Superior temporal gyrus (tissue), 1 donor: ENCODE data around the gene CISTR.
"Not testable (repeated sequence)": the region's sequence is repeated elsewhere in the genome, so short reads cannot be mapped to it uniquely, and the experiment has no call there.

Experiments
- DNase-seq: peaks from one replicate; pipeline ENCODE4 v3.0.0-alpha.2; 2016; ENCODE audit errors: extremely low spot score

The CISTR gene

DNA sequence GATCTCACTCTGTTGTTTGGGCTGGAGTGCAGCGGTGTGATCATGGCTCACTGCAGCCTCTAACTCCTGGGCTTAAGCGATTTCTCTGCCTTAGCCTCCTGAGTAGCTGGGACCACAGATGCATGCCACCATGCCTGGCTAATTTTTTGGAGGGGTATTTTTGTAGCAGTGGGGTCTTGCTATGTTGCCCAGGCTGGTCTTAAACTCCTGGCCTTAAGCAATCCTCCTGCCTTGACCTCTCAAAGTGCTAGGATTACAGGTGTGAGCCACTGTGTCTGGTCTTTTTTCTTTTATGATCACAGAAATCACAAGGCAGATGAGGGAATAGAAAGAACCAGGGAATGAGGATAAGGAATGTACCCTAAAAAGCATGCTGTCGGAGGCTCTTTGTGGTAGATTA lies 11.0 kb upstream of the CISTR start:
- not testable (repeated sequence) for DNase-seq

DNA sequence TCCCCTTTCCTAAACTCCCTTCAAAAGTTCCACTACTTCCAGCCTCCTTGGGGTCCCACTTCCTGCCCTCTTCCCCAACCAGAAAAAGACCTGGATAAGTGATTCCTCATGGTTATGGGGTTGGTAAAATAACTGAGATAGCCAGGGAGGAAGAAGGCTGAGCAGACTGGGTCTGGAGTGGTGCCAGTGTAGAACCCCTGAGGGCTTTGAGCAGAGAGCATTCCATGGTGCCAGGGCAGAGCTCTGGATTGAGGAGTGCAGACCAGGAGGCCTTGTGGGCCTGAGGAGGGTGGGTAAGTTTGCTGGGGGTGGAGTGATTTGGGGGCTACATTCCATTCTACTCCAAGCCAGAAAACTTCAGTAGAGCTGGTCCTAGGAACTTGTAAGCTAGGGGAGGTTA lies 9.5 kb upstream of the CISTR start:
- no peak for DNase-seq

DNA sequence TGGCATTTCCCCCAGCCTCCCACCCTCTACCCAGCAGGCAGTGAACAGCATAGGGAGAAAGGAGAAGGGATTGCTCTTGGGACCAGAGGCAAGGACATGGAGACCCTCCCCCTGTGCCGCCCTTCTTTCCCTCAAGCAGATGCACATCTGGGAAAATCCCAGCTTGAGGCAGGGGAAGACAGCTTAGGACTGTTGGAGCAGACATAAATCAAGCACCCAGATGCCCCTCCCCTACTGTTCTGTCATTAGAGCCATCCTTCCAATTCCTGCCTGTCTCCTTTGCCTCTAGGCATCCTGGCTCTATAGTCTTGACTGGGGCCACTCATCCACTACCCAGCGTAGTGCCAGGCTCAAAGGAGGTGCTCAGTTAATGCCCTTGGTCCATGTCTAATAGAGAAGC lies 7.5 kb upstream of the CISTR start:
- no peak for DNase-seq

DNA sequence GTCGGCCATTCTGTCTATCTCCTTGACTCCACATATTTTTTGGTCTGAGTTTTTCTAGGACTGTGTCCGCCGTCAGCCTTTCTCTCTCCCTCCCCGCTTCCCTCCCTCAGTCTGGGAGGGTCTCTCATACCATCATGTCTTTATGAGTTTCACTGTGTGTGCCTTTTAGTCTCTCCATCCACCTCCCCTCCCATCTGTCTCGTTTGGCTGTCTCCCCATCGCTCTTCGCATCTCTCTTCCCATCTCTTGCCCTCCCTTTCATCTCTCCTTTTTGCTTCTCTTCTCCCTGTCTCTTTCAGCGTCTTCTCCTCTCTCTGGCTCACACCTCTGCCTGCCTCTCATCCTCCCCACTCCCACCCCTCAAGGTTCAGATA lies 6.9 kb upstream of the CISTR start:
- DNase-seq: no peak

DNA sequence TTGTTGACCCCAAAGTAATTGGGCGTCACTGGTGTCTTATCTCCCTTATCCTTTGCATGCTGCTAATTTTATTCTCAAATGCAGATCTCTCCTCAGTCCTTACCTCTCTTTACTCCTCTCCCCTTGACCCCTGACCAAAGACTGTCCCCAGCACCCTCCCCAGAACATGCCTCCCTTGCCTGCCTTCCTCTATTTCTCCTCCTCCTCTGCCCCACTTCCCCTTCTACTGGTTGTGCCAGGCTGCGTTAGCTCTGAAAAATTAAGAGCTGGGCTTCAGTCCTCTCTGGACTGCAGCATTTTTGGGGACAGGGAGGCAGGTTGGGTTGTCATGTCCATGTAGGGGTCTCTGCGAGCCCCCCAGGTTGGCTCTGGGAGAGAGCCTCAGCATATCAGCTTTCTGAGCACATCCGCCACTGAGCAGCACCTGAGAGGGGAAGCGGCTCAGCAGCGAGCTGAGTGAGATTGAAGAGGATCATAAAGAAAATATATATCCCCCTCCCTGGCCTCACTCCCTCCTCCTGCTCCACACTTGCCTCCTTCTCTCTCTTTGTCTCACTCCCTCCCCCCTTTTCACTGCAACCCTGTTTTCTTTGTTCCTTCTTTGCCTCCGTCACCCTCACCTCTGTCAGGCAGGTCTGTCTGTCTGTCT lies 6.4 kb upstream of the CISTR start:
- no peak for DNase-seq

DNA sequence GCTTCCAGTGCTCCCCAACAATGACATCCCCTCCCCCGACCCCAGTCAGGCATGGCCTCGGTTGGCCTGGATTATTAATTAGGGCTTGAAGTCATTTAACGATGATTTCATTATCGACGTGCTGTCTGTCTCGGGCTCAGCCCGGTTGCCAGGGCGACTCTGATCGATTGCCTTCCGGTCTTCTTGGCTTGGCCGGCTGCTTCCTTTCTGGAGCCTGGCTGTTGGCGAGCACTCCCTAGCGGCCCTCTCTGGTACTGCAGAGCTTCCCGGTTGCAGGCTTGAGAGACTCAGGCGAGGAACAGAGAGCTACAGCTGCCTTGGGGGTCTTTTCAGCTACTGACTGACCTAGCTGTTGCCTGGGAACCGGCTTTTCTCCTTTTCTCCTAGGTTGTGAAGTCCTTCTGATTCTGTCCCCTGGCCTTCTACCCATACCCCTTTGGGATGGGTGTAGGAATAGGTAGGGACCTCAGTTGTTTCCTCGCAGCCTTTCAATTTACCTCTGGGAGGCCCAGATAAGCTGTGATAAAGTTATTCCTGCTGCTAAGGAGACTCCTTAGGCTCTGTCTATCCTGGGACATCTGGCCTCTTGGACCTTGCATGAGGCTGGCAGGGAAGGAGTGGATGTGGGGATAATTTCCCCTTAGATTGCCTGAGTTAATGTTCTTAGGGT lies 5.5 kb upstream of the CISTR start:
- DNase-seq: peak; percentile 84

DNA sequence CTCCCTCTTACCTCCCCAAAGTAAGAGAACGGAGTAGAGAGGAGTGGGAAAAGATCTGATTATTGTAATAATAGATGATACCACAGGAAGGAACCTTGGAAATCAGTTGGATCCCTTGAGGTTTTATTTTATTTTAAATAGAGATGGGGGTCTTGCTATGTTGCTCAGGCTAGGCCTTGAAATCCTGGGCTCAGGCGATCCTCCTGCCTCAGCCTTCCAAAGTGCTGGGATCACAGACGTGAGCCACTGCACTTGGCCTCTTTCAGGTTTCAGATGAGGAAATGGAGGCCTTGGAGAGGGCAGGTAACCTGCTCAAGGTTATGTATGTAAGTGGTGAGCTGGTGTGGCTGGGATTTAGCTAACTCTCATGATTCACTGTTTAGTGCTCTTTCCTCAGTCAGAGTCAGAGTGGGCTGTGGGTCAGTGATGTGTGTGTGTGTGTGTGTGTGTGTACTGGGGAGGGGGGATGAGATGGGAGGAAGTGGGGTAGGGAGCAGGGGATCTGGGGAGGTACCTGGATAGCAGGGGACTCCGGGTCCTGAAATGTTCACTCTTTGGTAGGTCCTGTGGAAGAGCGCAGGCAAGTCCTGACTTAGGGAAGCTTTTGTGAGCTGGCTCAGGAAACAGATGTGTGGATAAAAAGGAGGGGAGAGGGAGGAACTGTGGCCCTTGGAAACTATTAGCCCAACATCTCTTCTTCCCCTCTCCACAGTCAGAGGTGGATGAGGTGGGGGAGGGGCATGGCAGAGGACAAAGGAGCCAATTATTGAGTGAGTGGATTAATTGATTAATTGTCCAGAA lies 4.7 kb upstream of the CISTR start:
- no peak for DNase-seq

DNA sequence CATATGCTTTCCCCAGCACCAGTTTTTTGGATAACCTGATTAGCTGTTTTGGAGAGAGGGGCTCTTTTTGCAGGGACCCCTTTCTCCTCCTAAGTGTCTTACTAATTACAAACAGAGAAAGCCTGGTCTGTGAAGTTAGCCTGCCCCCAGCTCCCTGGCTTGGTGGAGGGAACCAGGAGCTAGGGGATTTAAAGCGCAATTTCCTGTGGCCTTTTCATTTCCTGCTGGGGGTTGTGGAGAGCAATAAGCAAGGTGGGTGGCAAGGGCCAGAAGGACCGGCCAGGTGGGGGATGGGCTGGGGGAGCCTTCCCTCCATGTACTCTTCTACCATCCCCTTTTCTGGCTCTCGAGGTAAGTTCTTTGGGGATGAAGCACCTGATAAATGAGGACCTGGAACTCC lies 4.1 kb upstream of the CISTR start:
- DNase-seq: no peak

DNA sequence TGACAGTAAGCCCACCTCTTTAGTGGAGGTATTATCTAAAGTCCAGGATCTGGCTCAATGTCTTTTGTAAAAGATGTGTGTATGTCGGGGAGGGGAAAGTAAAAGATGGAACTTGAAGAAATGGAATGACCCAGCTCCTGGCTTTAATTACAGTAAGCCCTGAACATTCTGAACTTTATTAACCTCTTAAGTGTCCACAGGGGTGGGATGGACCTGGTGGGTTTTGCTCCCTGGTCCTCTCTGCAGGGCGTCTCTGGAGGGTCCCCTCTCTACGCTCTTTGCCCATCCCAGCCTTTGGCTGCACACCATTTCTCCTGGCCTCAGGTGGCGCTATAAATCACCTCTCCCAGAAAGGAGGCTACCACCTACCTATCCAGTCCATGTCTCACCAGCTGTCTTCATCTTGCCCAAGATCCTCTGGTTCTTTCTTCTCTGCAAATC lies 3.7 kb upstream of the CISTR start:
- DNase-seq: no peak

DNA sequence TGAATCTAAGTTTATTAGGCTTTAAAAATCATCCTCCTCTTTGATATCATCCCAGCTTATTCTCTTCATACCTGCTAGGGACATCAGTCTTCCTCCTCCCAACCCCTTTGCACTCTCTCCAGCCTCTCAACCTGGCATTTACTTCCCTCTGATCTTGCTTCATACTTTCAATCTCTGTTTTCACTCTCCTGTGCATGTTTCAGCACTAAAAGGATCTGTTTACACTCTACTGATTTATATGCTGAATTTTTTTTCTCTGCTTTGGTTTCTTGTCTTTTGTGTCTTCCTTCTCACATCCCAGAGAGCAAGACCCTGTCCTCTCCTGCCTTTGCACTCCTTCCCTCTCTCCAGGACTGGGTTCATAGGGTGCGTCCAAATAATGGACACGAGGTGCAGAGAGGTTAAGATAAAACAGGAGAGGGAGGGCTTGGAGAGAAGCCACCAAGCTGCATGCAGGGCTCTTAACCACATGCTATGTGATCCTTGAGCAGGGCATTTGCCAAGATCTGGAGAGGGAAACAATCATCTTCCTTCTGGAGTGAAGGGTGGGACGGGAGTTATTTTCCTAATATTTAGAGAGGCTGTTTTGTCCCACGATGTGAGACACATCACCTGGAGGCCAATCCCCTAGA lies 3.0 kb upstream of the CISTR start:
- no peak for DNase-seq

DNA sequence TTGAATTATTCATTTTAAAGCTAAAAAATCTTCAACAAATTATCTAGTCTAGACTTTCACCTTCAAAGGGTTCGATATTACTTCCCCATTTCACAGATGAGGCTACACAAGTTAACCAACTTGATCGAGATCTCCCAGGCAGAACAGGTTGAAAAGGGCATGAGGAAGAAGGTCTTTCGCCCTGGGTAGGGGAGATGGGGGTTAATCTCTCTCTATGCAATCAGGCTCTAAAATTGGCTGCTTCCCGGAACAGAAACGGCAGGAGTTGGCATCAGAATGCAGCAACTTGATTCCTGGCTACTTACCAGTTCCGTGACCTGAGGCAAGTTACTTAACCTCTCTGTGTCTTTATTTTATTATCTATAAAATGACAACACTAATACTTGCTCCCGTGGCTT lies 2.4 kb upstream of the CISTR start:
- no peak for DNase-seq

DNA sequence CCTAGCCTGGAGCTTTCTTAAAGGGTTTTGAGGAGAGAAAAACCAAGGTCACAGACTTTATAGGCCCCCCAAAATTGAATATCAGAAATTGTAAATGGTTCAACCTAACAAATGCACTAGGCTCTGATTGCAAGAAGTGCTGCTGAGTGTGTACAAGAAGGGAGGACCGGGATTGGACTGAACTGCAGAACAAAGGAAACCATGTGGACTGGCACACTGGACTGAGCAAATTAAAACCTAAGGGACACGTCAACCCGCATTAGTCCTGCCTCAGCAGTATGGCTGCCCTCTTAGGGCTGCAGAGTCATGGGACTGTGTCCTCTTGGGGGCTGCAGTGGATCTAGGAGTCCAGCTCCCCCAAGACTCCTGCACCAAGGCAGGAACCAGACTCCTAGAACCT lies 842 bp upstream of the CISTR start:
- DNase-seq: no peak

DNA sequence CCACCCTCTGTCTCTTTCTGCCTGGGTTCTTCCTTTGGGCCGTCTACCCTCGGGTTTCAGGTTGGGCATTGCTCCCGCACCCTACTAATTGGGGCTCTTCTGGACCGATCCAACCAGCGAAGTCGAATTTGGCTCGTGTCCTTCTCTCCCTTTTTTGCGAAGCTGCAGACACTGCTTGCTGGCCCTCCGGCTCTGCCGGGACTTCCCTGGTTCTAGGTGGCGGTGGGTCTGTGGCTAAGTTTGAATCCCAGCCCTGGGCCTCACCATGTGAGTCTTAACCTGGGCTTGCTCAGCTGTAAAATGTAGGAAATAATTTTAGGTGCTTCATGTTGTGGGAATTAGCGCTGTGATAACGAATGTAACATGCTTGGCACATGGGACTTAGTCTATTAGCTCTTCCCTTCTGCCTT lies 418 bp upstream of the CISTR start:
- DNase-seq: no peak

DNA sequence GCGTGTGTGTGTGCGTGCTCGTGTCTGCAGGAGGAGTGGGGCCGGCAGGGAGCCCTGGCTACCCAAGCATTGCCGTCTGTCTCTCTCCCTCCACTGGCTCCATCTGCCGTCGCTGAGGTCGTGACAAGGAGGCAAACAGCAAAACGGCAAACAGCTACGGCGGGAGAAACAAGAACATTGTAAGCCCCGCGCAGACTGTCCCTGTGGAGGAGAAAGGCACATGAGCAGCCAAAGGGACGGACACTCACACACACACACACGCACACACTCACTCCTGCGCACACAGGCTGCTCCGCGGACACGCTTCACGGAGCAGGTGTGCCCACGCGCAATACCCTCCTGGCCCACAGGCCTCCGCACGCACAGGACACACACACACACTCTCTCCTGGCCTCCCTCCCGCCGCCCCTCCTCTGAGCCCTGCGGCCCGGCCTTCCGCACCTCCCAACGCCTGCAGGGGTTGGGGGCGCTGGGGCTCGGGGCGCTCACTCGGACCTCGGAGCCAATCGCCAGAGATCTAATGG lies 905 bp downstream of the CISTR start:
- DNase-seq: no peak

DNA sequence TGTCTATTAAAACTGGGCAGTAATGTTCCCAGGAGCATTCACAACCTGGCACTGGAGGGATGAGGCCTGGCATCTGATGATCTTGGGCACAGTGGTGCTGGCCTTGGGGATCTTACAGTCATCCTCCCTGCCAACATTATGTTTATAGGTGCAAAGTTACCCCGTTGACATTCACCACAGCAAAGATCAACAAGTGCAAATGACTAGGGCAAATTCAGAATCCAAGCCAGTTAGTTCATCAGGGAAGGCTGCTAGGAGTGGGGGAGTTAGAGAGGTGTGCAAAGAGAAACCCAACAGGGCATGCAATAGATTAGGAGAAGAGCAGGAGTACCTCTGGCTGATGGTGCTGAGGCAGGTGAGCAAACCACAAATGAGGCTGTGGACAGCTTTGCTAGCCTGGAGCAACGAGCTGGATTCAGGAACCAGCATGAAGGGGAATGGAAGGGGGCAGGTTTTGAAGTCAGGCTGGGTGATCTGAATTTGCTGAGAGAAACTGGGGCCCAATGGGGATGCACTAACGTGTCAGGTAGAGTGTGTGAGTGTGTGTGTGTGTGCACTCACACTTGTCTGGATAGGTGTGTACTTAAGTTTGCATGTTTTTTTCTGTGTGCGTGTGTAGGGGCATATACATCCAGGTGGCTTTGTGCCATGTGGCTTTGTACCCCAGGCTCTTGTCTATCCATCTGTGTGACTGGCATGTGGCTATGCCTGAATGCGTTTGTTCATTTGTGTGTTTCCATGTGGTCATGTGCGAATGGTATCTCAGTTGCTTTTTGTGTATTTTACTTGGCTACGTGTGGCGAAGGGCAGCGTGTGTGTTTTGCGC lies 1.6 kb downstream of the CISTR start:
- no peak for DNase-seq

DNA sequence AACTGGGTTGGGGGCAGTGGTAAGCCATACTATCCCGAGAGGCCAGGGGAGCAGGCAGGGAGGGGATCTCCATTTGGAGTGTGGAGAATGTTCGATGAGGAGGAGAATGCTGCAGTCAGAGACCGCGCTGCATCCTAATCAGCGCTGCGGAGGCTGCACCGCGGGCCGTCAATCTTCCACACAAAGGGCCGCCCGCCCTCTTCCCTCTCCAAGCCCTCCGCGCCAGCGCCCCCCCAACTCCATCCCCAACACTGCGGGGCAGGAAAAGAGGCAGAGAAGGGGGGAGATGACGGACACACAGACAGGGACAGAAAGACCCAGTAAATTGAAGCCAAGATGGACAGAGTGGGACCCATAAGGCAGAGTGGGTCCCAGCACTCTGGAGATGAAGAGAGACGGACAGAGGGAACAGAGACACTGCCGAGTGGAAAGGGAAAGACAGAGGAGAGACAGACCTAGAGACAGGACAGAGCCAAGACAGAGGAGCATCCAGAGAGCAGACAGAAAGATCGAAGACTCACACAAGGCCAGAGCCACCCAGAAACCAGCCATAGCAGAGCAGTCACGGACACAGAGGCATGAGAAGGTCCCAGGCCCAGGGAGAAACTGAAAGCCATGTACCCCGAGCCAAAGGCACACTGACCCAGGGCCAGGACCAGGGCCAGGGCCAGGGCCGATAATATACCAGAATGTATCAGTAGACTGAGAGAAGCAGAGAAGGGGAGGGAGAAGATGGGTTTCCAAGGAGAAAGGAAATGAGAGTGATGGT lies 3.5 kb downstream of the CISTR start:
- no peak for DNase-seq

DNA sequence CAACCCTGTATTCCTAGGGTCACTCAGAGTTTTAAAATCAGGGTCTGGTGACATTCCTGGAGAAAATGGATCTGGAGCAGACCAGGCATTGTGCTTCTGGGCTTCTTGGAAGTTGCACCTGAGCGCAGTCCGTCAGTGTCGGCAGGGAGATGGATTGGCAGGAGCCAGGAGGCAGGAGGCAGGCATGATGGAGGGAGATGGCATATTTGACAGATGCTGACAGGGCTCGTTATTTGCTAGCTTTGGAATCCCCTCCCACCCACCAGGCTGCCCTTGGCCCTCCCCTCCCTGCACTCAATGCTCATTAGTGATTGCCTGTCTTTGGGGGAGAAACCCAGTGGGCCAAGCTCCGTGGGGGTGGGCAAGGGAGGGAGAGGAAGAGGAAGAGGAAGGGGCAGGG lies 4.7 kb downstream of the CISTR start:
- DNase-seq: no peak

DNA sequence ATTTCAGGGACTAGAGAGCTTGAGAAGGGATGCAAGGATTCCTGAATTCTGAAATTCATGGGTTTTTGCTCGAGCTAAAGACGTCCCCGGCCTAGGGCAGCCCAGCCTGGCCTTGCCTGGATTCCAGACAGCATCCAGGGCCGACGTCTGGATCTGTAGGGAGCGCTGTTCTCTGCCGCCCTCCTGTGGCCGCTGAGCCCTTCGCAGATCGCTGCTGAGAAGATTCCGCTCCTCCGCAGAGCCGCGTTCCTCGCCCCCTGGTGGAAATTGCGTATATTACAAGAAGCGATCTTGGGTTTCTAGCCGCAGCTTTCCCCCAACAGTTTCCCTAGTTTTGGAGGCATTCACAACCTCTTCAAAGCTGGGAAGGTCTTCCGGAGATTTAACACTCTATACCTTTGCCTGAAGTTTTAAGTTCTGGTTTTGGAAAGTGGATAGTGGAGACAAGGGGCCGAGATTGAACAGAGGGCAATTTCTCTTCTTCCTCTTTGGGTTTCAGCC lies 5.1 kb downstream of the CISTR start:
- peak; percentile 98 for DNase-seq

DNA sequence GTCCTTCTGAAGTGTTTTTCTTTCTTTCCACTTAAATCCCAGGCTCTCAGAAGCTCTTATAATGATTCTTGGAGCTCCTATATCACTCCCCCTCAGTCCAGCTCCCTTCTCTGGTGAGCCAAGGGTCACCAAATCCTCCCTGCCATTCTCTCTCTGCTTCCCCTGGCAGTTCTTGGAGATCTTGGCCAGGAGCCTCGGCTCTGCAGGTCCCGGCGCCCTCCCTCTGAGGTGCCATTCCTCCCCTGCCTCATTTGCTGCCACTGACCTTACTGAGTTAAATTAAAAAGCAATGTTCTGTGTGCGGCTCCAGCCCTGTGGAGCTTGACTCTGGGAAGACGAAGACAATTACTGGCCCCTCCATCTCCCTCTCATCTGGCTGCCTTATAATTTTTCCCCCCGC lies 7.0 kb downstream of the CISTR start:
- no peak for DNase-seq

DNA sequence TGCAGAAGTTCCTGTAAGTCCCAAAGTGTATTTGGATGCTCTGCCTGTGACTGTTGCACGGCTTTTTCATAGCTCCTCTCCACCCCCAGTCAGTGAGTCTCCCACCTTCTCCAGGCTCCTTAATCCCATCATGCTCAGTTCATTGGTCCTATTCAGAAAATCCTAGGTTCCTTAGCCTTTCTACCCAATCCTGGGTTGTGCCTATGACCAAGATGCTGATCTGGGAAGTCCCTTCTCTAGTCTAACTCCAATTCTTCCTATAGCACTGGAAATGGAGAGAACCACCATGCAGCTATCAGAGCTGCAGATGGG lies 7.7 kb downstream of the CISTR start:
- no peak for DNase-seq
